ENCODE data around the gene CYP4X1. TPM values are rescaled to one million over a fixed set of nuclear protein-coding genes. Genes with fewer than 3 reads are reported as not detected.

CYP4X1 gene
- total RNA-seq, 1 experiment from 2014 or later: 0.44 TPM

- H2BK15ac ChIP-seq (ENCODE audit: low read depth, low read length): no peak overlapping the region
- H3K36me3 Mint-ChIP-seq (ENCODE audit: insufficient read depth in 1 of 3, low read depth in 3 of 3): no peaks in the 10 kb centered on the region
- no peak for DNase-seq
- H2AK5ac ChIP-seq (ENCODE audit: insufficient read length, low read length): no peak overlapping the region
- H3K4me3 Mint-ChIP-seq: no peak overlapping the region
- H3K27me3 ChIP-seq (ENCODE audit: insufficient read depth, low read length): no peaks in the 10 kb centered on the region
- no peak overlapping the region for H3K9ac ChIP-seq (ENCODE audit: extremely low read depth, insufficient read length, low read length)
- no peak overlapping the region for H3K56ac ChIP-seq (ENCODE audit: insufficient read length, low read depth, low read length)
- H4K91ac ChIP-seq (ENCODE audit: insufficient read length, low read depth, low read length): no peak overlapping the region
- no peak overlapping the region for H3K23ac ChIP-seq (ENCODE audit: insufficient read length, low read depth, low read length)
- no peak overlapping the region for H2BK20ac ChIP-seq (ENCODE audit: low read depth, low read length, poor library complexity, severe bottlenecking)
- no peak overlapping the region for H4K5ac ChIP-seq (ENCODE audit: insufficient read length, low read depth, low read length)
- peaks cover 16% of the 10 kb centered on the region; the same call in 1 of the 2 replicates for H3K27me3 Mint-ChIP-seq (ENCODE audit: low read depth)
- no peak overlapping the region for H2BK120ac ChIP-seq (ENCODE audit: low read depth, low read length, poor library complexity, severe bottlenecking)
- H3K18ac ChIP-seq (ENCODE audit: insufficient read length, low read depth, low read length): no peak overlapping the region
- no peak overlapping the region for H3K27ac ChIP-seq (ENCODE audit: insufficient read length, low read depth, low read length)
- H3K27ac Mint-ChIP-seq: no peak overlapping the region
- H2BK12ac ChIP-seq (ENCODE audit: insufficient read length, low read depth, low read length): no peak overlapping the region
- H3K9me3 ChIP-seq (ENCODE audit: control insufficient read depth, low read depth, low read length): no peaks in the 10 kb centered on the region
- H3K79me2 ChIP-seq (ENCODE audit: insufficient read depth, low read length): no peaks in the 10 kb centered on the region
- H3K4ac ChIP-seq (ENCODE audit: low read depth, low read length): no peak overlapping the region
- no peak overlapping the region for H2BK5ac ChIP-seq (ENCODE audit: insufficient read length, low read length)
- no peaks in the 10 kb centered on the region for H3K4me1 Mint-ChIP-seq
- WGBS (ENCODE audit: extremely low coverage, insufficient read length, low lambda C conversion rate): no CpG with 5 or more reads among the region's 3 CpGs
- H2AFZ ChIP-seq (ENCODE audit: low read length): no peak overlapping the region
- no peak overlapping the region for H3K14ac ChIP-seq (ENCODE audit: insufficient read depth, low read length)
- no peaks in the 10 kb centered on the region for H3K4me1 ChIP-seq (ENCODE audit: insufficient read depth, low read length)
- no peaks in the 10 kb centered on the region for H3K9me3 Mint-ChIP-seq
- no peak overlapping the region for H4K8ac ChIP-seq (replicated peaks; ENCODE audit: insufficient read length, low read depth, low read length)
- no peaks in the 10 kb centered on the region for H3K23me2 ChIP-seq (ENCODE audit: insufficient read length, low read depth, low read length, poor library complexity, severe bottlenecking)
- no peaks in the 10 kb centered on the region for H3K79me1 ChIP-seq (ENCODE audit: insufficient read depth, low read depth, low read length, poor library complexity, severe bottlenecking)
- H3K4me2 ChIP-seq (ENCODE audit: insufficient read depth, insufficient read length, low read length): no peak overlapping the region
- TF ChIP-seq, protein P1, sequence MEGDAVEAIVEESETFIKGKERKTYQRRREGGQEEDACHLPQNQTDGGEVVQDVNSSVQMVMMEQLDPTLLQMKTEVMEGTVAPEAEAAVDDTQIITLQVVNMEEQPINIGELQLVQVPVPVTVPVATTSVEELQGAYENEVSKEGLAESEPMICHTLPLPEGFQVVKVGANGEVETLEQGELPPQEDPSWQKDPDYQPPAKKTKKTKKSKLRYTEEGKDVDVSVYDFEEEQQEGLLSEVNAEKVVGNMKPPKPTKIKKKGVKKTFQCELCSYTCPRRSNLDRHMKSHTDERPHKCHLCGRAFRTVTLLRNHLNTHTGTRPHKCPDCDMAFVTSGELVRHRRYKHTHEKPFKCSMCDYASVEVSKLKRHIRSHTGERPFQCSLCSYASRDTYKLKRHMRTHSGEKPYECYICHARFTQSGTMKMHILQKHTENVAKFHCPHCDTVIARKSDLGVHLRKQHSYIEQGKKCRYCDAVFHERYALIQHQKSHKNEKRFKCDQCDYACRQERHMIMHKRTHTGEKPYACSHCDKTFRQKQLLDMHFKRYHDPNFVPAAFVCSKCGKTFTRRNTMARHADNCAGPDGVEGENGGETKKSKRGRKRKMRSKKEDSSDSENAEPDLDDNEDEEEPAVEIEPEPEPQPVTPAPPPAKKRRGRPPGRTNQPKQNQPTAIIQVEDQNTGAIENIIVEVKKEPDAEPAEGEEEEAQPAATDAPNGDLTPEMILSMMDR (conservative IDR thresholded peaks at IDR 0.05): no peak
- no peak overlapping the region for H3T11ph ChIP-seq (ENCODE audit: low read length)
- H4K20me1 ChIP-seq (ENCODE audit: control insufficient read depth, insufficient read depth, insufficient read length): no peaks in the 10 kb centered on the region
Measured at GRCh38 chr1:47031585-47031984, 8.1 kb downstream of the CYP4X1 start.
